Activated naive CD4-positive, alpha-beta T cell treated with anti-CD3 and anti-CD28 coated beads, Interleukin-2, amount 50 U/mL, for 24 hours (primary cell): ENCODE results near the gene TMTC1.

Source experiments
- H3K27ac Mint-ChIP-seq: one replicate; pipeline ENCODE4 v1.8.0; 2021; ENCODE audit warnings: mild to moderate bottlenecking, mixed read lengths
- H3K27me3 Mint-ChIP-seq: one replicate; pipeline ENCODE4 v1.8.0; 2021; ENCODE audit warnings: mixed read lengths
- H3K36me3 Mint-ChIP-seq: one replicate; pipeline ENCODE4 v1.8.0; 2021; ENCODE audit warnings: mixed read lengths
- H3K4me1 Mint-ChIP-seq: one replicate; pipeline ENCODE4 v1.8.0; 2021; ENCODE audit warnings: mixed read lengths
- H3K4me3 Mint-ChIP-seq: one replicate; pipeline ENCODE4 v1.8.0; 2021; ENCODE audit warnings: mild to moderate bottlenecking, mixed read lengths
- H3K9me3 Mint-ChIP-seq: one replicate; pipeline ENCODE4 v1.8.0; 2021; ENCODE audit warnings: mixed read lengths

TMTC1 gene

DNA sequence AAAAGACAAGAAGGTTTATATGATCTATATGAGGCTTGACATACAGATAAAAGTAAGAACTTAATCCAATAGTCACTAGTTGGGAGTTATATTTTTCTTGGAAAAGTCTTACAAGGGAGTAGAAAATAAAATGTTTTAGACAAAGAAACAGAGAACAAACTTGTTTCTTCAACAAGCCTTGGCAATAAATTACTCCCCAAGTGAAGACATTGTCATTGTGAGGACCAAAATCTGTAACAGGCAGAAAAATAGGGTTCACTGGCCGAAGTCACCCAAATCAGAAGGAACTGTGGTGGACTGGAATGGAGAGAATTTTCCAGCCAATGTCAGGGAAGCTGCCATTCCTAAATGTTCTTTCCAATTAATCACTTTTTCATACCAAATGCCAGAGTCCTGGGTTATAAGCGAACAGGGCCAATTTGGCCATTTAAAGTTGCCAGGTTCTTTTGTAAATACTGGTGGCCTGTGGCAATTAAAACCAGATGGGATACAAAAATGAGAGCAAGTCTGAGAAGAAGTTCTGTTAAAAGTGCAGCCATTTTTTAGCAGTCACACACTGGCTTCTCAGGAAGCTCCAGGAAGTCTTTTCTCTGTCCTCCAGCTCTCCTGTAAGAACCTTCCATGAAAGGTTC lies 168.9 kb downstream of the TMTC1 start:
- no peak overlapping the region for H3K27ac Mint-ChIP-seq
- H3K9me3 Mint-ChIP-seq: no peaks in the 10 kb centered on the region
- H3K4me3 Mint-ChIP-seq: no peak overlapping the region
- no peaks in the 10 kb centered on the region for H3K36me3 Mint-ChIP-seq
- H3K4me1 Mint-ChIP-seq: no peaks in the 10 kb centered on the region
- no peaks in the 10 kb centered on the region for H3K27me3 Mint-ChIP-seq

DNA sequence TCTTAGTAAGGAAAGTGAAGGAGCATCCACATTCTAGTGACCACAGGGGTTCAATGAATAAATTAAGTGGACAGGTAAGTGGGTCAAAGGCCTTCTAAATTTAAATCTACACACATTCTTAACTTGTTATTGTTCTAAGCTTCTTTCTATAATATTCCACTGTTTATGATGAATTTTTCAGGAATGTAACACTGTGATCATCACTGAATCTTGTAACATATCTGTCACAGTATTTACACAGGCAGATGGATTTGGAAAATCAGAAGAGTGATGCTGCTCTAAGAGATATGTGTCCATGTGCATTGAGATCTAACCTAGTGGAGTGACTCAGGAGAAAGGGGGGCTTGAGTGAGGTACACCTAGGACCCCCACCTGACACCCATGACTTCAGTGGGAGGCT lies 170.8 kb downstream of the TMTC1 start:
- Mint-ChIP-seq H3K9me3 (no peaks in the 10 kb centered on the region), H3K36me3 (no peaks in the 10 kb centered on the region)

DNA sequence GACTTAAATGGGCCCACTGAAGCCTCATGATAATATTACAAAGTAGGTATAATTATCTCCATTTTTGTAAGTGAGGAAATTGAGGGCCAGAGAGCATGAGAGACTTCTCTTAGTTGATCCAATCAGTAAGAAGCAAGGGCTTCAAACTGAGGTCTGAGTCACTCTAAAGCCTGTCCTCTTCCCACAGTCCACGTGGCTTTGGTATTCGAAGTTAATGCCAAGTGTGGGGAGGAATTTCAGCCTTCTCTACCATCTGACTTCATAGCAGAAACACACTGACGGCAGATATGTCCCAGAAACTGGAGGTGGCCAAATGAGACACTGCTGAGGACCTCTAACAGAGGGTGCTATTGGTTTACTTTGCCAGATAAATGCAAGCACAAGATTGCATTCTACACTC lies 171.8 kb downstream of the TMTC1 start:
- Mint-ChIP-seq H3K4me1 (no peaks in the 10 kb centered on the region), H3K4me3 (no peak overlapping the region), H3K27ac (no peak overlapping the region), H3K27me3 (peaks cover 2% of the 10 kb centered on the region), H3K36me3 (no peaks in the 10 kb centered on the region), H3K9me3 (no peaks in the 10 kb centered on the region)

More for the DNA sequence above, 170.8 kb downstream of the TMTC1 start:
- Mint-ChIP-seq H3K27ac (no peak overlapping the region), H3K4me1 (no peaks in the 10 kb centered on the region), H3K4me3 (no peak overlapping the region), H3K27me3 (no peaks in the 10 kb centered on the region)

- Mint-ChIP-seq H3K9me3 (no peaks in the 10 kb centered on the region), H3K36me3 (no peaks in the 10 kb centered on the region), H3K4me1 (no peaks in the 10 kb centered on the region), H3K27ac (no peak overlapping the region), H3K27me3 (peaks cover 2% of the 10 kb centered on the region), H3K4me3 (no peak overlapping the region)
Measured at GRCh38 chr12:29610473-29611170, 173.1 kb downstream of the TMTC1 start.

- H3K4me3 Mint-ChIP-seq: no peak overlapping the region
- no peak overlapping the region for H3K27ac Mint-ChIP-seq
- no peaks in the 10 kb centered on the region for H3K36me3 Mint-ChIP-seq
- H3K4me1 Mint-ChIP-seq: no peaks in the 10 kb centered on the region
- peaks cover 2% of the 10 kb centered on the region for H3K27me3 Mint-ChIP-seq
- H3K9me3 Mint-ChIP-seq: no peaks in the 10 kb centered on the region
Measured at GRCh38 chr12:29609431-29610215, 174.1 kb downstream of the TMTC1 start.

- Mint-ChIP-seq H3K4me3 (no peak overlapping the region), H3K36me3 (no peaks in the 10 kb centered on the region), H3K4me1 (no peaks in the 10 kb centered on the region), H3K27me3 (peaks cover 2% of the 10 kb centered on the region), H3K27ac (no peak overlapping the region), H3K9me3 (no peaks in the 10 kb centered on the region)
Measured at GRCh38 chr12:29608581-29608980, 175.2 kb downstream of the TMTC1 start.

DNA sequence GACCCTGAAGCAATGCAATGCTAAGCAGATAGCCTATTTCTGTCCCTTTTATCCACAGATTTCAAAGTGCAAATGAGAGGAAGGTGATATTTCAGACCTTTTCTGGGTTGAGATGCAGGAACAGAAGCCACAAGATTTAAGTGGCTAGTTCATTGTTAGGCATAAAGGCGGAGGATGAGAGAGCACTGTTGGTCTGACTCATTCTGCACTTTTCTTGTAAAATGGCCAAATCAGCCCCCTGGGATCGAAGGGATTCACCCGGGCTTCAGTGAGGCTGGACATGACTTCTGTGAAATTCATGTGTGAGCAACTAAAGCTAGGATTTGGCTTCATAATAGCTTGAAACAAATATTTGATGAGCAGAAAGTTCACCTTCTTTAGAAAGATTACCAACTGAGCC lies 184.4 kb downstream of the TMTC1 start:
- H3K27ac Mint-ChIP-seq: no peak overlapping the region
- no peaks in the 10 kb centered on the region for H3K36me3 Mint-ChIP-seq
- H3K4me3 Mint-ChIP-seq: no peak overlapping the region
- no peaks in the 10 kb centered on the region for H3K4me1 Mint-ChIP-seq
- peaks cover 3% of the 10 kb centered on the region for H3K27me3 Mint-ChIP-seq
- H3K9me3 Mint-ChIP-seq: no peaks in the 10 kb centered on the region

DNA sequence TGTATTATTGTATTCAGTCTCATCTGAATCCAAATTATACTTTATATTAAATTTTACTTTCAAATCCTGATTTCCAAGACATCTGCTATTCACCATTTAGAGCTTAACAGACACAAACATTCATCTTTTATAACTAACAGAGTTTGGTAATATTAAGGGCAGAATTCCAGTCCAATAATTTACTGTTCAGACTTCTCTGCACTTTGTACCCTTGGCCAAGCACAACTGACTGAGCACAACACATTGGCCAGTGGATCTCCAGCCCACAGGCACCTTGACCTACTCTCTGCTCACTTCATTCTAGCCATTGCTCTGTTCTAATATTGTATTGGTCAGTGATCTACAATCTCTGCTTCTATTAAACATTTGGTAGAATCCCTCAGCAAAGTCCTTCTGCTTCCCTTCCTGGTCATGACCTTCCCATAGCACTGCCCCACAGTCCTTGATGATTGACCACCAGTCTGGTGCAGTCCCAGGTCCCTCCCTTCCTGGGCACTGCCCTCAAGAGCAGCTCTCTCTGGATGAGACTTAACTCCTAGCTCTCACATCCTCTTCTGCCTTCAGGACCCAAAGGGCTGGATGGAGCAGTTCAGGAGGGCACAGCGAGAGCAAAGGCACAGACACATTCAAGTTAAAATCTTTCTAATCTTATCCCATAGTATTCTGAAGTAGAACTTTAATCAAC lies 188.5 kb downstream of the TMTC1 start:
- H3K4me3 Mint-ChIP-seq: no peak overlapping the region
- H3K27ac Mint-ChIP-seq: no peak overlapping the region
- no peaks in the 10 kb centered on the region for H3K4me1 Mint-ChIP-seq

GRCh38 chr12:29593001-29593400 lies 190.7 kb downstream of the TMTC1 start:
- Mint-ChIP-seq H3K27ac (no peak overlapping the region), H3K27me3 (peaks cover 9% of the 10 kb centered on the region), H3K4me3 (no peak overlapping the region), H3K36me3 (no peaks in the 10 kb centered on the region), H3K4me1 (no peaks in the 10 kb centered on the region), H3K9me3 (no peaks in the 10 kb centered on the region)

More for the DNA sequence above, 188.5 kb downstream of the TMTC1 start:
- no peaks in the 10 kb centered on the region for H3K36me3 Mint-ChIP-seq
- H3K27me3 Mint-ChIP-seq: peaks cover 4% of the 10 kb centered on the region
- no peaks in the 10 kb centered on the region for H3K9me3 Mint-ChIP-seq

DNA sequence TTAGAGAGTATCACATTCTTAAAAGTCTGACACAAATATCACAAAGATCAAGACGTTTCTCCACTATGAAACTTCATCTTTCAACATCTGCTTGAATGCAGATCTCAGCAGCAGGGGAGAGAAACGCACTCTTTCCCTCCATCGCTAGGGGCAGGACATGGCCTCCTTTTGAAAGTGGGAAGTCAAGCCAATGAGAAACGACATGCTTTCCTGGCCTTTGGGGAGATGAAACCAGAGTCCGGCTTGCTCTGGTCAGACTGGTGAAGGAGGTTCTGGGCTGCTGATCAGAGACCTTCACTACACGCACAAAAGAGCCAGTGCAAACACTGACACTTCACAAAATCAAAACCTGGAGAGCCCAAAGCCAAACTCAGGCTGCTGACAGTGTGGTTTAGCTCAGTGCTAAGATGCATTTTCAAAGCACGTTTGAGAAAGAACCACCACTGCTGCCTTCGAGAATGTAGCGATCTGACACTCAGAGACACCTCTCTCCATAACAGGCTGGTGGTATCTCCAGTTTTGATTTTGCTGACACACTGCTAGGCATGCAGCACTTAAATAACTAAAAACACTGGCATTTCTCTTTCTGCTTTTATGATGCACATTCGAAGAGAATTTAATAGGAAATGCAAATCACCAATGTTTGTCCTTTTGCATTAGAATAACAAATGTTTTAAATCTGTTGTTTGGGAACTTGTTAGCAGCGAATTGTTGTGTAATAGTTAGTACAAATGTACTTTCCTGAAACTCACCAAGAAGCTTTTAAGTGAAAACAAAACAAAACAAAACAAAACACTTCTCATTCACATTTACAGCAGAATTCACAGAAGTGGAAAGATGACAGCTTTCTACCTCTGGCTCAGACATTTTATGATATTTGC lies 192.4 kb downstream of the TMTC1 start:
- Mint-ChIP-seq H3K27me3 (peaks cover 9% of the 10 kb centered on the region), H3K27ac (no peak overlapping the region), H3K36me3 (no peaks in the 10 kb centered on the region), H3K4me3 (no peak overlapping the region), H3K4me1 (no peaks in the 10 kb centered on the region), H3K9me3 (no peaks in the 10 kb centered on the region)

DNA sequence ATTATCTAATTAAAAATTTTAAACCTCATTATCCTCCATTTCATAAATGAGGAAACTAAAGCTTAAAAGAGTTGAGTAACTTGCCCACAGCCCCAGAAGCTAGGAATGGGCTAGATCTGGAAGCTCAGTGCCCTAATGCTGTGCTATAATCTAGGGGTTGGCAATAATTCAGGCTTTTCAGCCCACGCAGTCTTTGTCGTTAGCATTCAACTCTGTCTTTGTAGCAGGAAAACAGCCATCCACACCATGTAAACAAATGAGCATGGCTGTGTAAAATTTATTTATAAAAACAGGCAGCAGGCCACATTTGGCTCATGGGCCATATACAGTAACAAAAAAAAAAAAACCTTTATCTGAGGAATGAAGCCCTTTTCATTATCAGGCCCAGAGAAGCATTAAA lies 193.9 kb downstream of the TMTC1 start:
- H3K4me1 Mint-ChIP-seq: no peaks in the 10 kb centered on the region
- H3K9me3 Mint-ChIP-seq: no peaks in the 10 kb centered on the region
- peaks cover 9% of the 10 kb centered on the region for H3K27me3 Mint-ChIP-seq
- H3K27ac Mint-ChIP-seq: no peak overlapping the region
- no peak overlapping the region for H3K4me3 Mint-ChIP-seq
- H3K36me3 Mint-ChIP-seq: no peaks in the 10 kb centered on the region

- Mint-ChIP-seq H3K27me3 (peaks cover 9% of the 10 kb centered on the region), H3K4me3 (no peak overlapping the region), H3K9me3 (no peaks in the 10 kb centered on the region), H3K27ac (no peak overlapping the region), H3K4me1 (no peaks in the 10 kb centered on the region), H3K36me3 (no peaks in the 10 kb centered on the region)
Measured at GRCh38 chr12:29589286-29589820, 194.4 kb downstream of the TMTC1 start.

- H3K9me3 Mint-ChIP-seq: no peaks in the 10 kb centered on the region
- no peak overlapping the region for H3K4me3 Mint-ChIP-seq
- H3K4me1 Mint-ChIP-seq: no peaks in the 10 kb centered on the region
- no peak overlapping the region for H3K27ac Mint-ChIP-seq
- H3K36me3 Mint-ChIP-seq: no peaks in the 10 kb centered on the region
- H3K27me3 Mint-ChIP-seq: no peaks in the 10 kb centered on the region
Measured at GRCh38 chr12:29582677-29583272, 201.0 kb downstream of the TMTC1 start.

DNA sequence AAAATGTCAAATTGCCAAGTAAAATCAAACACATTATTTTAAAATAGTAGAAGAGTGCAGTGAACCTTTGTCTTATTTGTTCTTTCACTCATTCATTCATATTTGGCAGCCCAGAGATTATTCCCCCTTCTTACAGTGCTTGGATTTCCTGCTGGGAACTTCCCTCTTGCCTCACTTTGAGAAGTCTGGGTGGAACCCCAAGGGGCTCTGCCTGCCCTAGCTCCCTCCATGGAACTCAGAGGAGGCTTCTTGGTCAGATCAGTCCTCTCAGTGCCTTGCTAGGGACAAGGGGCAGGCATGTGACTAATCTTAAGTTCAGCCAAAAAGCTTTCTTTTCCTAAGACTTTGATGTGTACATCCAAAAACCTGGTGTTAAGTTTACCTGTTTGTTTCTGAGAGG lies 201.6 kb downstream of the TMTC1 start:
- Mint-ChIP-seq H3K36me3 (no peaks in the 10 kb centered on the region), H3K9me3 (no peaks in the 10 kb centered on the region)

More for the DNA sequence above, 201.6 kb downstream of the TMTC1 start:
- no peak overlapping the region for H3K4me3 Mint-ChIP-seq
- H3K4me1 Mint-ChIP-seq: no peaks in the 10 kb centered on the region
- no peaks in the 10 kb centered on the region for H3K27me3 Mint-ChIP-seq
- no peak overlapping the region for H3K27ac Mint-ChIP-seq
